Caco-2 (cell line): ENCODE results near the gene BRD3OS. TPM values are rescaled to one million over a fixed set of nuclear protein-coding genes. Genes with fewer than 3 reads are reported as not detected.

ENCODE experiments used
- Bru-seq: library from RNA; stranded (reverse); fragments of 400-500 nt; gene quantifications from one replicate; lab custom pipeline; 2021; lab: Mats Ljungman, UMichigan
- BruChase-seq, 2 experiments: library from RNA; stranded (reverse); fragments of 400-500 nt; gene quantifications; one replicate each; lab custom pipeline; 2021; lab: Mats Ljungman, UMichigan
- BruUV-seq: library from RNA; stranded (reverse); fragments of 400-500 nt; replicated peaks from 2 replicates; lab custom pipeline; 2021; lab: Mats Ljungman, UMichigan
- CTCF ChIA-PET: fragments of 300-600 bp; sonication (Branson Sonifier 250); formaldehyde crosslinking; loops from one replicate; lab custom pipeline; 2022; ENCODE audit warnings: antibody characterized with exemption; lab: Charles Lee
- POLR2A ChIA-PET: fragments of 300-600 bp; sonication (Branson Sonifier 250); formaldehyde crosslinking; loops from one replicate; lab custom pipeline; 2022; ENCODE audit warnings: antibody characterized with exemption; lab: Charles Lee
- DNase-seq, 2 experiments: peaks; one replicate each; pipeline versions ENCODE4 v3.0.0 to v3.0.0-alpha.2; 2020 to 2022
- H3K27me3 ChIP-seq: replicated peaks from 2 replicates; pipeline ENCODE4 v1.6.0; 2011; ENCODE audit warnings: low read length; ENCODE audit not compliant: control insufficient read depth, insufficient read depth
- H3K36me3 ChIP-seq: 2 replicates; pipeline ENCODE4 v1.5.1; 2011; ENCODE audit warnings: low read length; ENCODE audit not compliant: control insufficient read depth, insufficient read depth
- H3K4me1 ChIP-seq: fragments of 250-450 bp; sonication (Bioruptor Pico); 2 replicates; pipeline ENCODE4 v1.5.1; 2020; ENCODE audit warnings: mild to moderate bottlenecking
- H3K4me3 ChIP-seq: 2 replicates; pipeline ENCODE4 v1.5.1; 2011; ENCODE audit warnings: low read depth, mild to moderate bottlenecking, control low read depth, low read length
- H3K9me3 ChIP-seq: fragments of 250-450 bp; sonication (Bioruptor Pico); 2 replicates; pipeline ENCODE4 v1.5.1; 2020; ENCODE audit warnings: mild to moderate bottlenecking, moderate library complexity
- H3K27ac Mint-ChIP-seq: one replicate; pipeline ENCODE4 v1.8.0; 2022; ENCODE audit warnings: mixed read lengths; ENCODE audit not compliant: unreplicated experiment
- H3K27me3 Mint-ChIP-seq: one replicate; pipeline ENCODE4 v1.8.0; 2022; ENCODE audit warnings: mixed read lengths; ENCODE audit not compliant: insufficient read depth, unreplicated experiment
- H3K36me3 Mint-ChIP-seq: one replicate; pipeline ENCODE4 v1.8.0; 2022; ENCODE audit warnings: mild to moderate bottlenecking, mixed read lengths; ENCODE audit not compliant: insufficient read depth, unreplicated experiment
- H3K4me1 Mint-ChIP-seq: one replicate; pipeline ENCODE4 v1.8.0; 2022; ENCODE audit warnings: low read depth, mixed read lengths; ENCODE audit not compliant: unreplicated experiment
- H3K4me3 Mint-ChIP-seq: one replicate; pipeline ENCODE4 v1.8.0; 2022; ENCODE audit warnings: mild to moderate bottlenecking, moderate library complexity, mixed read lengths; ENCODE audit not compliant: unreplicated experiment
- H3K9me3 Mint-ChIP-seq: one replicate; pipeline ENCODE4 v1.8.0; 2022; ENCODE audit warnings: mixed read lengths; ENCODE audit not compliant: unreplicated experiment
- intact Hi-C: fragments of 100-400 bp; cut with micrococcal nuclease; formaldehyde crosslinking; loops from one replicate; pipeline ENCODE4 v1.10.0; 2022; ENCODE audit not compliant: unreplicated experiment
- long read RNA-seq: library from polyadenylated mRNA; stranded (forward); transcript quantifications from one replicate; pipeline ENCODE4 v2.0.0, GENCODE V29; 2022
- total RNA-seq: library from RNA; stranded (reverse); gene quantifications from 2 replicates; pipeline ENCODE4 v1.2.3, GENCODE V29; 2022
- TF ChIP-seq, protein P1 (sequence below), 2 experiments: fragments of 200-600 bp in 1 of 2; IDR thresholded peaks; 1 replicate in 1 of 2; 2 replicates in 1 of 2; pipeline versions ENCODE4 v1.5.1 to v1.8.0; 2011 to 2022; ENCODE audit warnings: antibody characterized with exemption in 1 of 2, control low read depth in 1 of 2, inconsistent platforms in 1 of 2, low read depth in 1 of 2, low read length in 1 of 2, mild to moderate bottlenecking in 1 of 2, moderate library complexity in 1 of 2; ENCODE audit not compliant: insufficient read depth in 1 of 2, severe bottlenecking in 1 of 2, unreplicated experiment in 1 of 2

Gene BRD3OS, protein sequence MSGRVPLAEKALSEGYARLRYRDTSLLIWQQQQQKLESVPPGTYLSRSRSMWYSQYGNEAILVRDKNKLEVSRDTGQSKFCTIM
- total RNA-seq (9.1 and 9.4 TPM in 2 replicates), Bru-seq, nascent RNA (percentile 43 among the genes with signal in this experiment), BruChase-seq, experiment 1, labeled RNA remaining after a 2-hour chase (percentile 57 among the genes with signal in this experiment), BruChase-seq, experiment 2, labeled RNA remaining after a 6-hour chase (percentile 73 among the genes with signal in this experiment)
- long read RNA-seq, full-length matches to known transcripts = 13 of 47 reads
- long read RNA-seq, partial matches to known transcripts = 0 of 47 reads
- long read RNA-seq, other reads (novel, unspliced or antisense) = 34 of 47 reads

GRCh38 chr9:134024828-134025605 is at the start of gene BRD3OS:
BRD3OS (plus strand) TSS chr9:134025481; CDS start chr9:134026748, 1,267 bp downstream.
- BruUV-seq = no TSS peak
- H3K36me3 ChIP-seq = peaks cover 1% of the 10 kb centered on the region; the same call in 1 of the 2 replicates
- peak within 1 kb of the TSS; percentile 35 for H3K27ac Mint-ChIP-seq

DNA sequence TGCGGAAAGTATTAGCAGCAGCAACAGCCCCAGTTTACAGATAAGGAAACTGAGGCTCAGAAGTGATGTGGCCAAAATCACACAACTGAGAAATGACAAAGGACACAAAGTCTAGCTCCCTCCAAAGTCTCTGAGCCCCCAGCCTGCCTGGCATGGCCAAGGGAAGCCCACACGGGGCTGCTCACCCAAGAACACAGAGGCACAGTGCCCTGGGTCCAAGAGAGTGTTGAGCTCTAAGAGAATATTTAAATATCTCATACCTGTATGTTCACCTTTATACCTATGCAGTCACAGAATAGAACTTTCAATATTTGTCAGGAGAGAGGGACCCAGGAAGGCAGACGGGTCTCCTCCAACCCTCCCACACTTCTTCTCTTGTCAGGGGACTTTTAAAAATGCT is 49.8 kb upstream of the BRD3OS start:
- H3K9me3 Mint-ChIP-seq = no peaks in the 10 kb centered on the region
- CTCF ChIA-PET = no interaction called here
- H3K4me3 Mint-ChIP-seq = no peak overlapping the region
- no peak overlapping the region for H3K27ac Mint-ChIP-seq
- H3K4me3 ChIP-seq = no peak overlapping the region
- DNase-seq = no peak
- intact Hi-C loops = no loop called here
- no peaks in the 10 kb centered on the region for H3K27me3 Mint-ChIP-seq
- TF ChIP-seq, protein P1, sequence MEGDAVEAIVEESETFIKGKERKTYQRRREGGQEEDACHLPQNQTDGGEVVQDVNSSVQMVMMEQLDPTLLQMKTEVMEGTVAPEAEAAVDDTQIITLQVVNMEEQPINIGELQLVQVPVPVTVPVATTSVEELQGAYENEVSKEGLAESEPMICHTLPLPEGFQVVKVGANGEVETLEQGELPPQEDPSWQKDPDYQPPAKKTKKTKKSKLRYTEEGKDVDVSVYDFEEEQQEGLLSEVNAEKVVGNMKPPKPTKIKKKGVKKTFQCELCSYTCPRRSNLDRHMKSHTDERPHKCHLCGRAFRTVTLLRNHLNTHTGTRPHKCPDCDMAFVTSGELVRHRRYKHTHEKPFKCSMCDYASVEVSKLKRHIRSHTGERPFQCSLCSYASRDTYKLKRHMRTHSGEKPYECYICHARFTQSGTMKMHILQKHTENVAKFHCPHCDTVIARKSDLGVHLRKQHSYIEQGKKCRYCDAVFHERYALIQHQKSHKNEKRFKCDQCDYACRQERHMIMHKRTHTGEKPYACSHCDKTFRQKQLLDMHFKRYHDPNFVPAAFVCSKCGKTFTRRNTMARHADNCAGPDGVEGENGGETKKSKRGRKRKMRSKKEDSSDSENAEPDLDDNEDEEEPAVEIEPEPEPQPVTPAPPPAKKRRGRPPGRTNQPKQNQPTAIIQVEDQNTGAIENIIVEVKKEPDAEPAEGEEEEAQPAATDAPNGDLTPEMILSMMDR (IDR thresholded peaks at IDR 0.05; ENCODE audit: insufficient read depth in 1 of 2, low read depth in 1 of 2, low read length in 1 of 2, severe bottlenecking in 1 of 2, unreplicated experiment in 1 of 2) = no peak
- H3K4me1 ChIP-seq = peaks cover 71% of the 10 kb centered on the region
- no peaks in the 10 kb centered on the region for H3K27me3 ChIP-seq
- H3K36me3 ChIP-seq = no peaks in the 10 kb centered on the region
- H3K4me1 Mint-ChIP-seq = peaks cover 39% of the 10 kb centered on the region
- no TSS peak for BruUV-seq
- POLR2A ChIA-PET = no interaction called here
- no peaks in the 10 kb centered on the region for H3K9me3 ChIP-seq
- peaks cover 12% of the 10 kb centered on the region for H3K36me3 Mint-ChIP-seq

More at GRCh38 chr9:134024828-134025605, at the start of gene BRD3OS:
- H3K9me3 ChIP-seq = no peaks in the 10 kb centered on the region
- H3K4me3 ChIP-seq = peak within 1 kb of the TSS; percentile 87
- TF ChIP-seq, protein P1 (IDR thresholded peaks at IDR 0.05; ENCODE audit: insufficient read depth in 1 of 2, low read depth in 1 of 2, low read length in 1 of 2, severe bottlenecking in 1 of 2, unreplicated experiment in 1 of 2) = no peak
- no peaks in the 10 kb centered on the region for H3K4me1 Mint-ChIP-seq
- peak; percentile 95 to 99 for DNase-seq
- H3K27me3 ChIP-seq = no peaks in the 10 kb centered on the region
- H3K4me3 Mint-ChIP-seq = peak within 1 kb of the TSS; percentile 75
- no peaks in the 10 kb centered on the region for H3K9me3 Mint-ChIP-seq
- intact Hi-C loops = loop anchor here (1.0 kb wide), 1 partner anchor 43 kb away; the partner anchor contains the start of gene BRD3
- no peaks in the 10 kb centered on the region for H3K27me3 Mint-ChIP-seq
- peaks cover 28% of the 10 kb centered on the region for H3K36me3 Mint-ChIP-seq
- POLR2A ChIA-PET = interaction anchor here (0.6 to 1.1 kb wide), 6 partner anchors 10 to 566 kb away, joined by 3 to 6 read pairs (median 4); partner anchors contain the start of gene WDR5
- CTCF ChIA-PET = interaction anchor here (0.6 to 1.9 kb wide), 8 partner anchors 26 to 1082 kb away, joined by 3 to 13 read pairs (median 5); partner anchors contain the start of genes MED22 and RPL7A
- H3K4me1 ChIP-seq = 0 out of 2 replicates have a peak, but pooled peaks cover 4% of the 10 kb centered on the region
